HEK293T (cell line): ENCODE results near the gene PLXDC1.
"Not testable (repeated sequence)": the region's sequence is repeated elsewhere in the genome, so short reads cannot be mapped to it uniquely, and the experiment has no call there.

ENCODE experiments used
- CTCF ChIA-PET: fragments of 350-600 bp; formaldehyde crosslinking; extraction: SDS; loops from one replicate; lab custom pipeline; 2021; ENCODE audit warnings: antibody characterized with exemption, inconsistent platforms; lab: Yijun Ruan, JAX
- POLR2A ChIA-PET: fragments of 350-600 bp; formaldehyde crosslinking; extraction: SDS; loops from one replicate; lab custom pipeline; 2020; ENCODE audit warnings: antibody characterized with exemption, inconsistent platforms; lab: Yijun Ruan, JAX
- DNase-seq: peaks from one replicate; pipeline ENCODE4 v3.0.0; 2012; ENCODE audit warnings: mixed read lengths; ENCODE audit errors: extremely low spot score
- ARNT ChIP-seq: fragments of 450-650 bp; IDR thresholded peaks from 2 replicates; pipeline ENCODE4 v1.6.1; 2017; ENCODE audit warnings: mild to moderate bottlenecking
- BHLHE40 ChIP-seq: fragments of 450-650 bp; IDR thresholded peaks from 2 replicates; pipeline ENCODE4 v1.6.1; 2016; ENCODE audit warnings: mild to moderate bottlenecking, moderate library complexity, borderline replicate concordance
- CTBP1 ChIP-seq: fragments of 450-650 bp; IDR thresholded peaks from 2 replicates; pipeline ENCODE4 v1.6.1; 2016; ENCODE audit warnings: borderline replicate concordance
- ELF4 ChIP-seq: fragments of 450-650 bp; IDR thresholded peaks from 2 replicates; pipeline ENCODE4 v1.6.1; 2017; ENCODE audit warnings: antibody characterized with exemption
- FOXA1 ChIP-seq: fragments of 450-650 bp; IDR thresholded peaks from 2 replicates; pipeline ENCODE4 v1.6.1; 2016; ENCODE audit warnings: mild to moderate bottlenecking
- FOXK2 ChIP-seq: fragments of 450-650 bp; IDR thresholded peaks from 2 replicates; pipeline ENCODE4 v1.6.1; 2016; ENCODE audit warnings: mild to moderate bottlenecking
- FOXM1 ChIP-seq: fragments of 450-650 bp; IDR thresholded peaks from 2 replicates; pipeline ENCODE4 v1.6.1; 2017; ENCODE audit warnings: mild to moderate bottlenecking, borderline replicate concordance
- HDGF ChIP-seq: fragments of 450-650 bp; IDR thresholded peaks from 2 replicates; pipeline ENCODE4 v1.6.1; 2017; ENCODE audit warnings: antibody characterized with exemption, borderline replicate concordance
- L3MBTL2 ChIP-seq: fragments of 450-650 bp; conservative IDR thresholded peaks from 2 replicates; pipeline ENCODE4 v1.6.1; 2016; ENCODE audit warnings: mild to moderate bottlenecking
- LEF1 ChIP-seq: fragments of 450-650 bp; IDR thresholded peaks from 2 replicates; pipeline ENCODE4 v1.6.1; 2017; ENCODE audit warnings: mild to moderate bottlenecking, borderline replicate concordance
- NFRKB ChIP-seq: fragments of 450-650 bp; IDR thresholded peaks from 2 replicates; pipeline ENCODE4 v1.6.1; 2016; ENCODE audit warnings: mild to moderate bottlenecking, moderate library complexity
- SP1 ChIP-seq: fragments of 450-650 bp; IDR thresholded peaks from 2 replicates; pipeline ENCODE4 v1.6.1; 2017
- SUZ12 ChIP-seq: fragments of 450-650 bp; IDR thresholded peaks from 2 replicates; pipeline ENCODE4 v1.6.1; 2016; ENCODE audit warnings: mild to moderate bottlenecking
- TARDBP ChIP-seq: fragments of 450-650 bp; IDR thresholded peaks from 2 replicates; pipeline ENCODE4 v1.6.1; 2016
- ZNF384 ChIP-seq: fragments of 450-650 bp; IDR thresholded peaks from 2 replicates; pipeline ENCODE4 v1.6.1; 2016
- TF ChIP-seq, protein P1 (sequence below): fragments of 450-650 bp; IDR thresholded peaks from 2 replicates; pipeline ENCODE4 v1.6.1; 2016

The PLXDC1 gene

DNA sequence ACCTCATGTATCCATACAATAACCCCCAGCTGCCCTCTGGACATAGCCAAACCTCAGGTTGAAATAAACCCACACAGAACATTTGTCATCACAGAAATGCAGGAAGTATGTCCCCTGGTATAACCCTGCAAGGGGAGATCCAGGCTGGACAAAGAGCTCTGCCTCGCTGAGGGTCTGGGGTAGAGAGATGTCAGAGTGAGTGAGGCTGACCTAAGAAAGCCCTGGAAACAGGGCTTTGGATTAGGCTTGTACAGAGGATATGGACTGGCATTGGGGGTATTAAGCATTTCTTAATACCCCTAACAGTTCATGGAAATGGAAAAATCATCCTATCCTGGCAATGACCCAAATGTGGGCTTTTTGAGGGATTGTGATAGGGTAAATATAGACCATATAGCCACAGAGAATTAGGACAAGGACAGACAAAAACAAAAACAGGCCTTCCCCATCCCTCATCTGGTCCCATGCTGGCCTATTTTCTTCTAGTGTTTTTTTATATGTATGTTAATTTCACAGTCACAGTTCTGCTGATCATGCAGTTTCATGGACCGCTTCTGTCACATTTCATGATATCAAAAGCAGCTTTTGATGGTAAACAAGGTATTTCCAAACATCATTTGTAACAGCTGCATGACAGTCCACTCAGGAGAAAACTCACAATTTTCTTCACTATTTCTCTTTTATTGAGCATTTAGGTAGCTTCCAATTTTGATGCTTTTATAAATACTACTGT lies 26.1 kb downstream of the PLXDC1 start:
- TF ChIP-seq, protein P1, sequence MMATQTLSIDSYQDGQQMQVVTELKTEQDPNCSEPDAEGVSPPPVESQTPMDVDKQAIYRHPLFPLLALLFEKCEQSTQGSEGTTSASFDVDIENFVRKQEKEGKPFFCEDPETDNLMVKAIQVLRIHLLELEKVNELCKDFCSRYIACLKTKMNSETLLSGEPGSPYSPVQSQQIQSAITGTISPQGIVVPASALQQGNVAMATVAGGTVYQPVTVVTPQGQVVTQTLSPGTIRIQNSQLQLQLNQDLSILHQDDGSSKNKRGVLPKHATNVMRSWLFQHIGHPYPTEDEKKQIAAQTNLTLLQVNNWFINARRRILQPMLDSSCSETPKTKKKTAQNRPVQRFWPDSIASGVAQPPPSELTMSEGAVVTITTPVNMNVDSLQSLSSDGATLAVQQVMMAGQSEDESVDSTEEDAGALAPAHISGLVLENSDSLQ, result no peak
- TF ChIP-seq ZNF384, result no peak
- TF ChIP-seq NFRKB, result no peak
- TF ChIP-seq L3MBTL2, result no peak
- no peak for TF ChIP-seq SUZ12
- no peak for TF ChIP-seq TARDBP
- ChIA-PET POLR2A (interaction anchor here (0.6 kb wide), 1 partner anchor 9 kb away, joined by 4 read pairs; no protein-coding TSS in a partner anchor), CTCF (no interaction called here)
- DNase-seq, result no peak

DNA sequence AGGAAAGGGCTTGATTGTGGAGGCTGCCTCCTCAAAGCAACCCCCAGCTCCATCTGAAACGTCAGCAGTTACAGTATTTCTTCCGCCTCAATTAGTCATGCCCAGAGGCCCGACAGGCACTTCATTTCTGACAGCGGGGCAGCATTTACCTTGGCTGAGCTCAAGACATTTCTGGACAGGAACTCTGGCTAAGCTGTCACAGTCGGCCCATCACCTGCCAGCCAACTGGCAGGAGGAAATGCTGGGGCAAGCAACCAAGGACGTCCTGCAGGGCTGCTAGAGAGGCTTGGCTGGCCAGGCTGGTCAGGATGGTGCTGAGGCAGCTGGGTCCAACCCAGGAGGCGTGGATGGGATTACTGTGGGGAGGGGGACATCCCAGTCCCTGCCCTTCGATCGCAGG lies 27.8 kb downstream of the PLXDC1 start:
- ChIA-PET CTCF (no interaction called here), POLR2A (no interaction called here)
- TF ChIP-seq ARNT (no peak), NFRKB (no peak), LEF1 (no peak), FOXM1 (no peak), SUZ12 (no peak), ELF4 (no peak), CTBP1 (no peak), BHLHE40 (no peak), L3MBTL2 (no peak), HDGF (no peak), TARDBP (no peak), FOXK2 (no peak), ZNF384 (no peak), FOXA1 (no peak), SP1 (no peak)
- TF ChIP-seq, protein P1, result no peak
- DNase-seq, result no peak

DNA sequence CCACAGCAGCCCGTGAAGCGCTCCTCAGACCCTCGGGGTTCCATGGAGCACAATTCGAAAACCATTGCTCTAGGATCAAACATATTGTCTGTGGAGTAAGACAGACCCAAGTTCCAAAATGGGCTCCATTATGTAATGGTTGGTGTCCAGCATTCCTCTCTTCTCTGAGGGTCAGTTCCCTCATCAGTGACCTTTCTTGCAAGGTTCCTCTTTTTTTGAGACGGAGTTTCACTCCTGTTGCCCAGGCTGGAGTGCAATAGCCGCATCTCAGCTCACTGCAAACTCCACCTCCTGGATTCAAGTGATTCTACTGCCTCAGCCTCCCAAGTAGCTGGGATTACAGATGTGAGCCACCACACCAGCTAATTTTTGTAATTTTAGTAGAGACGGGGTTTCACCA lies 28.4 kb downstream of the PLXDC1 start:
- CTCF ChIA-PET, result no interaction called here
- no peak for TF ChIP-seq FOXA1
- no peak for TF ChIP-seq L3MBTL2
- TF ChIP-seq HDGF, result no peak
- TF ChIP-seq TARDBP, result no peak
- no peak for TF ChIP-seq CTBP1
- TF ChIP-seq NFRKB, result no peak
- no peak for TF ChIP-seq ZNF384
- TF ChIP-seq LEF1, result no peak
- TF ChIP-seq, protein P1, result no peak
- TF ChIP-seq FOXK2, result no peak
- TF ChIP-seq SUZ12, result no peak
- no peak for TF ChIP-seq BHLHE40
- TF ChIP-seq ELF4, result no peak
- no peak for TF ChIP-seq SP1
- POLR2A ChIA-PET, result no interaction called here
- no peak for DNase-seq

DNA sequence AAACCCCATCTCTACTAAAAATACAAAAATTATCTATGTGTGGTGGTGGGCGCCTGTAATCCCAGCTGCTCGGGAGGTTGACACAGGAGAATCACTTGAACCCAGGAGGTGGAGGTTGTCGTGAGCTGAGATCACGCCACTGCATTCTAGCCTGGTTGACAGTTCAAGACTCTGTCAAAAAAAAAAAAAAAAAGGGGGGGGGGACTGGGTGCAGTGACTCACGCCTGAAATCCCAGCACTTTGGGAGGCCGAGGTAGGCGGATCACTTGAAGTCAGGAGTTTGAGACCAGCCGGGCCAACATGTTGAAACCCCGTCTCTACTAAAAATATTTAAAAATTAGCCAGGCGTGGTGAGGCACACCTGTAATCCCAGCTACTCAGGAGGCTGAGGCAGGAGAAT lies 29.5 kb downstream of the PLXDC1 start:
- DNase-seq, POLR2A ChIA-PET, CTCF ChIA-PET: not testable (repeated sequence)

DNA sequence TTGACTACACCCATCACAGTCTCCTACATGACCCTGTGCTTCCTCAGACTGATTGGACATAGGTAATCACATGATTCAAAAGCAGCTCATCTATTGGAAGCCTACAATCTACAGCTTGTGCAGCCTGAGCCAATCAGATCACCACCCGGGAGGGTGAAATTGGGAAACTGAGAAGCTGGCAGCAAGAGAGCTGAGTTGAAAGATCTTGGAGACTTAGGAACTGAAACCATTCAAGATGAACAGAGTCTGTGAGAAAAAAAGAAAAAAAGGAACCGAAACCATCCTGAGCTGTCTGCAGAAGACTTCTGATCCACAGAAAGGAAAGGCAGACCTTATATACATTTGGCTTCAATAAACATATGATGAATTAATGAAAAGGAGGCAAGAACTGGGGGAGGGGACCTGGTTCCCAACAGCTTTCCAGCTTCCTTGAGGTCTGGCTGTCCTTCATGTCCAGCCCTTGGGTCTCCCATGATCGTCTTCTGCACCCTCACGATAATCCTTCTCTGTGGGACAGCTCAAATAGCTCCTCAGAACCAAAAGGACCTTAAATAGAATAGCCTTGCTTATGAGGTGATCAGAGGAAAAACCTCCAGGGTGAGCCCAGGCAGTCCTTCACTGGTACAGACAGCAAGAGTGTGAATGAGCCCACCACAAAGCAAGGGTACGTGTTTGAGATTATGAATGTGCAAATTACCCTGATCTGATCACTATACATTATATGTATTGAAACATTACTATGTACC lies 32.6 kb downstream of the PLXDC1 start:
- TF ChIP-seq L3MBTL2, result no peak

DNA sequence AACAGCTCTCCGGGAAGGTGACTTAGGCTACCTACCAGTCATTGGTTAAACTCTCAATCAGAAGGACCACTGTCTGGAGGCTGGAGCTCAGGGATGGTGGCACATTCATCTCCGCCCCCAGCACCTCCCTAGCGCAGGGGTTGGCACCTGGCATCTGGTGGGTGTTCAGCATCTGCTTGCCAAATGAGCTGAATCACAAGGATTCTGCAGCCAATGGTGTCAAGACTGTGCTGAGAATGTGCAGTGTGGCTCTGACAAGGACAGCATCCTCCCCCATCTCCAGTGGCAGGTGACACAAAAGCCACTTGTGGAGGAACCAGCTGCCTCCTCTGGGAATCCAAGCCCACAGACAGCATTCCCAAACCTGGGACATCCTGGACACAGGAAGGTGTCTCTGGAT lies 35.2 kb downstream of the PLXDC1 start:
- TF ChIP-seq CTBP1 (no peak), SUZ12 (no peak), L3MBTL2 (no peak), TARDBP (no peak), SP1 (no peak), ZNF384 (no peak), BHLHE40 (no peak), FOXM1 (no peak)
- TF ChIP-seq, protein P1, result no peak
- CTCF ChIA-PET, result no interaction called here
- no peak for DNase-seq
- POLR2A ChIA-PET, result interaction anchor here (0.6 kb wide), 1 partner anchor 9 kb away, joined by 4 read pairs; no protein-coding TSS in a partner anchor

More for the DNA sequence above, 32.6 kb downstream of the PLXDC1 start:
- POLR2A ChIA-PET, result no interaction called here
- CTCF ChIA-PET, result interaction anchor here (0.6 to 0.9 kb wide), 3 partner anchors 136 to 460 kb away, joined by 3 to 5 read pairs (median 4); no protein-coding TSS in a partner anchor
- DNase-seq, result no peak
